ENCODE measurements around the gene PAGE2B.

DNA sequence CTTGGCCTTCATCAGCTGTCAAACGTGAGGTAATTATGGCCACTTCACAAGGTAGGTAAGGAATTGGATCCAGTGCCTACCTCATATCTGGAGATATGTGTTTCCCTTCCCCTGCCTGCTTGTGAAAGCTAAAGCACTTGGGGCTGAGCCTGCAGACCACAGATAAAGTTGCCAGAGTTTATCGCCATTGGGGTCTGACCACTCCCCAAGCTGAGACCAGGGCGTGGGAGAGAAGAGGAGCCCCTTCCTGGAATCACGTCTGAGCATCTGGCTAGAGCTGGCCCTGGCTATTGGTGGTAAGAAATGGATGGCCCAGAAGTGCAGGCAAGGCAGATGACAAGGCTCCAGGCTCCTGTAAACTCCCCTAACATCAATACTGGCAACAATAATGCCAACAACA lies 46.8 kb upstream of the PAGE2B start:
- TF ChIP-seq, protein P1, sequence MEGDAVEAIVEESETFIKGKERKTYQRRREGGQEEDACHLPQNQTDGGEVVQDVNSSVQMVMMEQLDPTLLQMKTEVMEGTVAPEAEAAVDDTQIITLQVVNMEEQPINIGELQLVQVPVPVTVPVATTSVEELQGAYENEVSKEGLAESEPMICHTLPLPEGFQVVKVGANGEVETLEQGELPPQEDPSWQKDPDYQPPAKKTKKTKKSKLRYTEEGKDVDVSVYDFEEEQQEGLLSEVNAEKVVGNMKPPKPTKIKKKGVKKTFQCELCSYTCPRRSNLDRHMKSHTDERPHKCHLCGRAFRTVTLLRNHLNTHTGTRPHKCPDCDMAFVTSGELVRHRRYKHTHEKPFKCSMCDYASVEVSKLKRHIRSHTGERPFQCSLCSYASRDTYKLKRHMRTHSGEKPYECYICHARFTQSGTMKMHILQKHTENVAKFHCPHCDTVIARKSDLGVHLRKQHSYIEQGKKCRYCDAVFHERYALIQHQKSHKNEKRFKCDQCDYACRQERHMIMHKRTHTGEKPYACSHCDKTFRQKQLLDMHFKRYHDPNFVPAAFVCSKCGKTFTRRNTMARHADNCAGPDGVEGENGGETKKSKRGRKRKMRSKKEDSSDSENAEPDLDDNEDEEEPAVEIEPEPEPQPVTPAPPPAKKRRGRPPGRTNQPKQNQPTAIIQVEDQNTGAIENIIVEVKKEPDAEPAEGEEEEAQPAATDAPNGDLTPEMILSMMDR (IDR thresholded peaks at IDR 0.05): no peak
- no peak for TF ChIP-seq POLR2AphosphoS5 (IDR thresholded peaks at IDR 0.05)
